Upper lobe of right lung (tissue), 1 donor: ENCODE measurements around the gene GOSR2. TPM values are rescaled to one million over a fixed set of nuclear protein-coding genes. Genes with fewer than 3 reads are reported as not detected.

Experiments used
- ATAC-seq: fragments of 200-7000 bp; cut with Tn5 transposase; one replicate; pipeline ENCODE4 v1.9.1; 2020; ENCODE audit warnings: mild to moderate bottlenecking, moderate library complexity
- DNase-seq: peaks from one replicate; pipeline ENCODE4 v3.0.0-alpha.2; 2020
- H3K27ac ChIP-seq: fragments of 200-600 bp; one replicate; pipeline ENCODE4 v1.8.0; 2022
- H3K27me3 ChIP-seq: fragments of 200-600 bp; one replicate; pipeline ENCODE4 v1.8.0; 2022; ENCODE audit warnings: mild to moderate bottlenecking
- H3K36me3 ChIP-seq: fragments of 200-600 bp; one replicate; pipeline ENCODE4 v1.8.0; 2022
- H3K4me1 ChIP-seq: fragments of 200-600 bp; one replicate; pipeline ENCODE4 v1.8.0; 2022
- H3K4me3 ChIP-seq: fragments of 200-600 bp; one replicate; pipeline ENCODE4 v1.8.0; 2022; ENCODE audit warnings: mild to moderate bottlenecking
- H3K9me3 ChIP-seq: fragments of 200-600 bp; one replicate; pipeline ENCODE4 v1.8.0; 2022
- intact Hi-C: fragments of 100-400 bp; cut with DNase I; formaldehyde crosslinking; loops from one replicate; pipeline ENCODE4 v1.11.0; 2022
- total RNA-seq: library from RNA; stranded (reverse); fragmentation: NEBNext Ultra II Directional; extraction: Animal tissue kit (Norgen Biotek cat#: 25700); gene quantifications from one replicate; pipeline ENCODE4 v1.2.1, GENCODE V29; 2021
- TF ChIP-seq, protein P1 (sequence below): fragments of 200-600 bp; IDR thresholded peaks from one replicate; pipeline ENCODE4 v1.8.0; 2022; ENCODE audit warnings: antibody characterized with exemption
- donor health status: DM: no; HTN: yes; CAD: no; lungs with severe emphysema.

GOSR2 gene
- total RNA-seq, 1 donor from 2014 or later = 66.5 TPM

GRCh38 chr17:46888727-46889126 lies 34.2 kb upstream of the GOSR2 start:
- H3K27me3 ChIP-seq = peaks cover 8% of the 10 kb centered on the region
- H3K27ac ChIP-seq = no peak overlapping the region
- ATAC-seq = no peak
- intact Hi-C loops = no loop called here
- H3K4me3 ChIP-seq = no peak overlapping the region
- no peaks in the 10 kb centered on the region for H3K36me3 ChIP-seq
- no peak for DNase-seq
- H3K4me1 ChIP-seq = no peaks in the 10 kb centered on the region
- no peaks in the 10 kb centered on the region for H3K9me3 ChIP-seq
- TF ChIP-seq, protein P1, sequence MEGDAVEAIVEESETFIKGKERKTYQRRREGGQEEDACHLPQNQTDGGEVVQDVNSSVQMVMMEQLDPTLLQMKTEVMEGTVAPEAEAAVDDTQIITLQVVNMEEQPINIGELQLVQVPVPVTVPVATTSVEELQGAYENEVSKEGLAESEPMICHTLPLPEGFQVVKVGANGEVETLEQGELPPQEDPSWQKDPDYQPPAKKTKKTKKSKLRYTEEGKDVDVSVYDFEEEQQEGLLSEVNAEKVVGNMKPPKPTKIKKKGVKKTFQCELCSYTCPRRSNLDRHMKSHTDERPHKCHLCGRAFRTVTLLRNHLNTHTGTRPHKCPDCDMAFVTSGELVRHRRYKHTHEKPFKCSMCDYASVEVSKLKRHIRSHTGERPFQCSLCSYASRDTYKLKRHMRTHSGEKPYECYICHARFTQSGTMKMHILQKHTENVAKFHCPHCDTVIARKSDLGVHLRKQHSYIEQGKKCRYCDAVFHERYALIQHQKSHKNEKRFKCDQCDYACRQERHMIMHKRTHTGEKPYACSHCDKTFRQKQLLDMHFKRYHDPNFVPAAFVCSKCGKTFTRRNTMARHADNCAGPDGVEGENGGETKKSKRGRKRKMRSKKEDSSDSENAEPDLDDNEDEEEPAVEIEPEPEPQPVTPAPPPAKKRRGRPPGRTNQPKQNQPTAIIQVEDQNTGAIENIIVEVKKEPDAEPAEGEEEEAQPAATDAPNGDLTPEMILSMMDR = no peak

DNA sequence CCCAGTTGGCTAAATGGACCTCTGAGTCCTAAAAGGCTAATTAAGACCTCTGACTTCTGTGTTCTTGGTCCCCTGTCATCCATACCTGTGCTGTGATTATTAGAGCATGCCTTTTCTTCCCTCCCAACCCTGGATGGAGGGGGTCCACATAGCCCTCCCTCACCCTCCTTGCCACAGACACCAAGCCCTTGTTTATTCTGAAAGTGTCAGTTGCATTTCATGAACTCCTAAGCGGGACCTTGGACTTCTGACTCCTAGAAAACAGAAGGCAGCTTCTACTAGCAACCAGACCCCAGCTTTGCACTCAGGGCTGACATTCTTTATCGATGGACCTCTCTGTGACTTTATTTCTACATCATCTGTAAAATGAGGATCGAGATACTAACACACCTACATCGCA lies 33.4 kb upstream of the GOSR2 start:
- no peak for ATAC-seq
- Histone ChIP-seq H3K36me3 (no peaks in the 10 kb centered on the region), H3K27me3 (peaks cover 8% of the 10 kb centered on the region), H3K4me3 (no peak overlapping the region), H3K4me1 (no peaks in the 10 kb centered on the region), H3K27ac (no peak overlapping the region), H3K9me3 (no peaks in the 10 kb centered on the region)
- TF ChIP-seq, protein P1 = no peak
- intact Hi-C loops = no loop called here
- no peak for DNase-seq

DNA sequence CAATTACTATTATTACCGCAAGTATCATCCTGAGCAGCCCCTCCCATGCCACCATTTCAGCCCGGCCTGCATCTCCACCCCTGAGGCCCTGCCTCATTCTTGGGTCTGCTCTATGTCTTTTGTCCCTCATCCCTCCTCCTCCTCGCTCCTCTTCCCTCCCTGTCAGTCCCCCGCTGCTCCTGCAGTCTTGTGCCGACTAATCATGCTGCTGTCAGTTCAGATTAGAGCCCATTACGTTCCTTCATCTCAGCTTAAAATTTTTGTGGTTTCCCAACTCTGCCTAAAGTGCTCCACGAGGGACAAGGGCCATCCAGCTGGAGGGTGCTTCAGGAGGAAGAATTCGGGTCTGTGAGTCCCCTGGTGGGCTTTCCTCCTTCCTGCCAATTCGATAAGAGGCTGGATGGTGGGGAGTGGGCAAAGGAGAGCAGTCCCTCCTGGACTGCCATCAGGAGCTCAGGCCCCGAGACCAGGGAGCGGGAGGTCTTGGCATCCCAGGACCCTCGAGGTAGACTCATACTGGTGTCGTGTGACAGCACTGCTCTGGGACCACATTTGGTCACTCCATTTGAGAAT lies 32.9 kb upstream of the GOSR2 start:
- Histone ChIP-seq H3K27ac (no peak overlapping the region), H3K4me1 (no peaks in the 10 kb centered on the region), H3K9me3 (no peaks in the 10 kb centered on the region), H3K4me3 (no peak overlapping the region), H3K27me3 (peaks cover 8% of the 10 kb centered on the region), H3K36me3 (no peaks in the 10 kb centered on the region)
- DNase-seq (no peak), ATAC-seq (no peak)
- TF ChIP-seq, protein P1 = no peak
- intact Hi-C loops = no loop called here

DNA sequence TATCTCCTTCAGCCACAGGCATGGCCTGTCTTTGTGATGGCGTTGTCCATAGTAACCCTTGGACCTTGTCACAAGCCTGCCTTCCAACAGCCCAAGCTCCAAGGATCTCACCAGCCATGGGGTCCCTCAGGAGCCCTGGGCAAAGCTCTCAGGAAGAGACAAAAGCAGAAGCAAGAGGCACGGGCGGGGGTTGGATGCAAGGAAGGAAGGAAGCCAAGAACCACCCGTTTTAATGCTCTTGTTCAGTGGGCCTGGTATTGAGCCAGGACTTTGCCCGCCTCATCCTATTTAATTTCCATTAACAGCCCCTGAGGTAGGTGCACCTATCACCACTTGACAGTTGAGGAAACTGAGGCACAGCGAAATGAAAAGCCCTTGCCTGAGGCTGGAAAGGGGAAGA lies 32.3 kb upstream of the GOSR2 start:
- no peaks in the 10 kb centered on the region for H3K4me1 ChIP-seq
- no peaks in the 10 kb centered on the region for H3K9me3 ChIP-seq
- TF ChIP-seq, protein P1 = no peak
- H3K27ac ChIP-seq = no peak overlapping the region
- H3K36me3 ChIP-seq = no peaks in the 10 kb centered on the region
- no peak overlapping the region for H3K4me3 ChIP-seq
- ATAC-seq (no peak), DNase-seq (no peak)
- intact Hi-C loops = no loop called here
- peaks cover 8% of the 10 kb centered on the region for H3K27me3 ChIP-seq

DNA sequence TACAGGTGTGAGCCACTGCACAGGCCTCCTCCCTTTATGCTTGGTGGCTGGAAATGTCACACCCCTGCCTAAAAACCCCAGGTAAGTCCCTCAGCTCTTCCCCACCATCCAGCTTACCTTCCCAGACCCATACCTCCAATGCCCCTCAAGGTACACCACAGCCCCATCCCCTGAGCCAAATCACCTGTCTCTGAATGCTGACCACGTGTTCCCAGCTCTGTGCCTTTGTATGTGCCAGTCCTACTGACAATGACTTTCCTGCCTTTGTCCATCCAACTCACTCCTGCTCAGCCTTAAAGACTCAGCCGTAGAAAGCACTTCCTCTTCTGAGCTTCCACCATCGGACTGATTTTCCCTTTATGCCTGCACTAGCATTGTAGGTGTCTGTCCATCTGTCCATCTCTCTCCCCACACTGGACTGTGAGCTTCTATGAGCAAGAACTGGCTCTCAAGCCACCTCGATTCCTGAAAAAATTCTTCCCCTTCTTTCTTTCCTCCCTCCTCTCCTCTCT lies 30.7 kb upstream of the GOSR2 start:
- TF ChIP-seq, protein P1 = no peak
- ATAC-seq = no peak
- Histone ChIP-seq H3K9me3 (no peaks in the 10 kb centered on the region), H3K4me3 (no peak overlapping the region), H3K27me3 (peaks cover 8% of the 10 kb centered on the region), H3K36me3 (no peaks in the 10 kb centered on the region), H3K4me1 (no peaks in the 10 kb centered on the region), H3K27ac (no peak overlapping the region)
- intact Hi-C loops = no loop called here
- no peak for DNase-seq

DNA sequence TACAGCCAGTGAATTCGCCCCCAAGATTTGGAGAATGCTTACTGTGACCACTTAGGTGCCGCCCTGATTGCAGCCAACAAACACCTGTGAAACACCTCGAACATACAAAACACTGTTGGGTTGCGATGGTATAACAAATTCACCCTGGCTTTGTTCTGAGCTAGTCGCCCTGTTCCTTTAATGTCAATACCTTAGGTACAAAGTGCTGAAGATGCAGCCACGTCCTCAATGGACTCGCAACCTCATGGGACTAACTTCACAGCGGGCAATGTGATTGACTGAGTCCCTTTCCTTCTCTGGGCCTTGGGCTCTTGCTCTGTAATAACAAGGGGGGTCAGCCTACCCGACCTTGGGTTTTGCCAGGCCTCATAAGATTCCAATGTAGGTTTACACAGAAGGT lies 28.9 kb upstream of the GOSR2 start:
- Histone ChIP-seq H3K27ac (no peak overlapping the region), H3K36me3 (no peaks in the 10 kb centered on the region), H3K9me3 (no peaks in the 10 kb centered on the region), H3K4me3 (no peak overlapping the region), H3K27me3 (peaks cover 8% of the 10 kb centered on the region), H3K4me1 (no peaks in the 10 kb centered on the region)
- intact Hi-C loops = no loop called here
- no peak for DNase-seq
- TF ChIP-seq, protein P1 = no peak
- ATAC-seq = no peak
